ENCODE results near the gene AASDH. TPM values are rescaled to one million over a fixed set of nuclear protein-coding genes. Genes with fewer than 3 reads are reported as not detected.

Gene AASDH
- total and polyA plus RNA-seq, 2 of the 4 experiments (the other 2 are of a cell fraction), result 4.7 to 12.0 TPM

GRCh38 chr4:56434599-56435139 is 47.4 kb upstream of the AASDH start:
- DNase-seq (peak; percentile 58), ATAC-seq (ENCODE audit: low read depth) (peak; percentile 37)
- Histone ChIP-seq H3K56ac (ENCODE audit: extremely low read depth, insufficient read depth, low read length) (no peak overlapping the region), H2BK20ac (ENCODE audit: low read depth, low read length) (no peak overlapping the region), H3K27me3 (ENCODE audit: control insufficient read depth, insufficient read depth, low read length) (no peaks in the 10 kb centered on the region), H2AK9ac (replicated peaks; ENCODE audit: low read depth, low read length, poor library complexity) (peak overlapping the region; percentile 60), H3K79me1 (ENCODE audit: low read depth in 1 of 2, low read length in 2 of 2) (peaks cover 3 to 47% of the 10 kb centered on the region in 2 experiments), H4K91ac (ENCODE audit: insufficient read depth, low read depth, low read length) (no peak overlapping the region), H3K4ac (ENCODE audit: low read depth, low read length) (peak overlapping the region; percentile 6), H3K14ac (replicated peaks; ENCODE audit: low read depth, low read length) (no peak overlapping the region), H4K20me1 (ENCODE audit: insufficient read depth, low read length) (peaks cover 5% of the 10 kb centered on the region), H3K18ac (ENCODE audit: low read depth, low read length) (no peak overlapping the region), H2AFZ (replicated peaks; ENCODE audit: low read length, poor library complexity) (peak overlapping the region; percentile 88), H2BK15ac (ENCODE audit: low read depth, low read length) (no peak overlapping the region), H3K9me3 (ENCODE audit: control insufficient read depth, insufficient read depth, low read length) (no peaks in the 10 kb centered on the region), H3K23ac (ENCODE audit: low read depth, low read length) (no peak overlapping the region), H3K4me2 (ENCODE audit: low read depth, low read length) (peak overlapping the region; percentile 83), H2BK120ac (ENCODE audit: low read depth, low read length) (no peak overlapping the region), H3K4me3 (ENCODE audit: insufficient read depth, low read depth, low read length) (peak overlapping the region; percentile 59), H3K9ac (ENCODE audit: low read depth, low read length) (peak overlapping the region; percentile 61), H3K36me3 (ENCODE audit: control insufficient read depth, insufficient read depth, low read length) (no peaks in the 10 kb centered on the region; the same call in 1 of the 2 replicates), H3K4me1 (ENCODE audit: control insufficient read depth, insufficient read depth, low read length) (no peaks in the 10 kb centered on the region), H2AK5ac (ENCODE audit: low read depth, low read length) (no peak overlapping the region; the same call in 1 of the 2 replicates), H2BK5ac (ENCODE audit: low read depth, low read length, poor library complexity, severe bottlenecking) (no peak overlapping the region), H4K5ac (ENCODE audit: low read depth, low read length) (no peak overlapping the region), H3K27ac (ENCODE audit: insufficient read depth, low read length) (peak overlapping the region; percentile 58; the same call in 1 of the 2 replicates), H3K9me1 (ENCODE audit: insufficient read depth, low read length) (peaks cover 1% of the 10 kb centered on the region; the same call in 1 of the 2 replicates), H4K8ac (ENCODE audit: low read depth in 2 of 2, low read length in 2 of 2) (0 out of 4 replicates have a peak overlapping the region, but pooled peaks of 1 of the 2 experiments have one; percentile 14)
- ChIA-PET POLR2A (ENCODE audit: unreplicated experiment) (no interaction called here), CTCF (interaction anchor here (1.2 kb wide), 1 partner anchor 9 kb away, joined by 8 read pairs; no protein-coding TSS in a partner anchor)
- in situ Hi-C loops (cut with MboI; ENCODE audit: low sequenced_read_pairs), result no loop called here
- no peak for TF ChIP-seq POLR2A (IDR thresholded peaks at IDR 0.05; ENCODE audit: low read depth, low read length)
- no peak for TF ChIP-seq BHLHE40 (IDR thresholded peaks at IDR 0.05; ENCODE audit: low read depth, low read length)
- TF ChIP-seq CTCF (conservative IDR thresholded peaks at IDR 0.05; ENCODE audit: low read depth, low read length), result no peak
- no peak for TF ChIP-seq RAD21 (IDR thresholded peaks at IDR 0.05; ENCODE audit: low read length)
- no peak for TF ChIP-seq FOS (IDR thresholded peaks at IDR 0.05; ENCODE audit: low read depth, low read length)
- TF ChIP-seq RFX5 (IDR thresholded peaks at IDR 0.05; ENCODE audit: low read depth, low read length), result no peak
- intact Hi-C loops (cut with micrococcal nuclease), result no loop called here
- 0% methylated on average over 1 of the region's 15 CpGs; no CpG with 5 or more reads in 1 of the 2 experiments for WGBS, 2 experiments (ENCODE audit: extremely low coverage in 2 of 2, insufficient read length in 1 of 2)
- dilution Hi-C loops (cut with HindIII; ENCODE audit: low sequenced_read_pairs, unreplicated experiment), result no loop called here
- no TSS peak for BruUV-seq (replicated peaks)

All from IMR-90 (cell line).